ENCODE data around the gene TENM4.
A peak's percentile ranks its signal among the peaks of the same experiment; 100 is the strongest.

The TENM4 gene

DNA sequence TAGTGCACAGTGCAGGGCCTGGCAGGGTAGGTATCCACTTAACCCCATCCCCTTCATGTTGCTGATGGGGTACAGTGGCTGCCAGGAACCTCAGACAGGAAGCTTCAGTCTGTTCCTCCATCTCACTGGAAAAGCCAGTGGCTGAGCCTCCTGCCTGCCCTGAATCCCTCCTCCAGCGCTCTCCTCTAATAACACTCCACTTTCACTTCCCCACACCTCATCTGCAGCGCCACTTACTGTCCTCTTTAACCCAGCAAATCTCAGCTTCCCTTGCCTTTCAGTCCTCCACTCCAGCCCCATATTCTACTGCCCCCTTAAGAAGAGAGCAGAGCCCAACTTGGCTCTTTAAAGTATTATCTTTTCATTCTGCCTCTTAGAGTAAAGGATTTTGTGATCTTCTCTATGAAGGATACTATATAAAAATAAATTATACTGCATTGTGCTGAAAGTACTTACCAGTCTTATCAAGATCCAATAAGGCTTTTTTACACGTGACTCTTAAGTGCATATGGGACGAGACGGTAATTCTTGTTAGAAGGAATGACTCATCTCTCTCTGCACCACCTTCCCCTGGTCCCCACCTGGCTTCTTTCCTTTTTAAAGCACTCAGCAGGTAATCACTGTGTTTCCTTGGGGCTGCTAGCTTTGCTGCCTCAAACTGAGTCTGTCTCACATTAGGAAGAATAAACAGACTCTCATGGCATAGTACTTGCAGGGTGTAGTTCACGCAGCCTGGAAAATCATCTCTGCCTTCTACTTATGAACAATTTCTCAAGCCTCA is 628.1 kb downstream of the TENM4 start:
- no peak for DNase-seq (ENCODE audit: low spot score)

DNA sequence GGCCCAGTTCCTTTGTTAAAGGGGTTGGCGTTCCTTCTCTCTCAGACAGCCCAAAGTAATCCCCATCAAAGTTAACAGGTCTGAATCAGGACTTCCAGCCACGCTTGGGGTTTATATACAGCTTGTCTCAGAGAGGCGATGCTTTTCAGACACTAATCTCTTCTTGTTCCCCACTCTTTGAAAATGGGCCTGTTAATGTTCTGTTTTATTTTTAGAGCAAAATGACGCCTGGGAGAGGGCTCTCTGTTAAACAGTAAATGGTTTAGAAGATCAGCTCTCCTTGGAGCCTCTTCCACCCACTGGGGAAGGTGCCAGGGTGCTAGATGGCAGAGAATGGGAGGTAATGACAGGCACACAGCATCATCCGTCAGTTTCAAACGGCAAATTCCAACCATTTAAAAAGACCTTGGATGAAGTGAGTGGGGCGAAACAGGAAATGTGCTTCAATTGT is 630.2 kb downstream of the TENM4 start:
- DNase-seq (ENCODE audit: low spot score): no peak

DNA sequence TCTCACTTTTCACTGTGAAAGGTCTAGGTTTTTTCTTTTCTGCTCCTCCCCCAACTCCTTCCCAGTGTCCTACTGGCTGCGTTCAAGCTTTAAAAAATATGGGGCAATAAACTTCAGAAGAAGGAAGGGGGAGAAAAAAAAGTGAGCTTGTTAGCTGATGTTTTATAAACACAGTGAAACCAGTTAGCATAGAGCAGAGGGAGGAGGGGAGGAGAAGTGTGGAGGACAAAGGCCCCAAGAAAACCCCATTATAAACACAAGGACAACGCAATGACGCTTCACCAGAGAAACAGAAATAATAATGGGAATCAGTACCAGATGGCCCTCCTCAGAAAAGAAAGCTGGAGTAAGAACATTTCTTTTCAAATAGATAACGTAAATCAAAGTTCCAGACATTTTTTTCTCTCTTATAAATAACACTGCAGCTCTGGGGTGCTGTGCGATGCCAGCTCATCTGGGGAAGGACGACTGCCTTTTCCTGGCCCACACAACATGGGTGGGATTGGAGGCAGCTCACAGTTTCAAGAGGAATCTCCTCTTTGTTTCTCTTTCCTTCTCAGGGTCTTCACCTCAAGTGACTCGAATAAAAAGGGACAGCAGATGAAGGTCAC is 630.8 kb downstream of the TENM4 start:
- DNase-seq (ENCODE audit: low spot score): peak; percentile 59

DNA sequence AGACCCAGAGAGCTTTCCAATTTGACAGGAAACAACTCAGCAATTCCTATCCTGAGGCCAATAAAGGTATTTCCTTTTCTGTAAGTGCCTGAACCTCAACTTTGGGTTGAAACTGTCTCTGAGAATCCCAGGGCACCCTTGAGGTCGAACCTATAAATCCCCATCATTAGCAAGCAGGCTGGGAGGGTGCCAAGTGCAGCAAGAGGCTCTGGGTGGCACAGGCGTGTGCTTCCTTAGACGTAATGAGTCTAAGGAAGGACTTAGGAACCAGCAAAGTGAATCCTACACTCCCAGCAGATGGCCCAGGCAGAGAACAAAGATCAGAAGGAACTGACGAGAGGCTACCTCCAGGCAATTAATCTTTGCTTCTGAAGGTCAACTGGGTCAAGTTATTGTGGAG is 631.9 kb downstream of the TENM4 start:
- no peak for DNase-seq (ENCODE audit: low spot score)

DNA sequence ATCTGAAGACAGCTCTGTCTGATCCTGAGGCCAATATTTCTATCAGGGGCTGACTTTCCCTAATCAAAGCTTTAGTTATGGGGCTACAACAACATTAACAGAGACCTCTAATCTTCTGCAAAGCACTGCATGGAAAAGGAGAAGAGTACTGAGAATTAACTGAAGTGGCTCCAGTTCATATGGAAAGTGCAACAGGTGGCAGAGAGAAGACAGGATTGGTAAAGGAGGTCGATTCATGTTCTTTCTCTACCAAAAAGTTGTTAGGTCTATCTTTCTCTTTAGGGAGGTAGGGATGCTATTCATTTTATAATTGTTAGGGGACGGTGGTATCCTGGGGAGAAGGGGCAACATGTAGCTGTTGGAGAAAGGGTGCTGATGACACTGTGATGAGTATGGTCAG is 633.5 kb downstream of the TENM4 start:
- DNase-seq (ENCODE audit: low spot score): no peak

DNA sequence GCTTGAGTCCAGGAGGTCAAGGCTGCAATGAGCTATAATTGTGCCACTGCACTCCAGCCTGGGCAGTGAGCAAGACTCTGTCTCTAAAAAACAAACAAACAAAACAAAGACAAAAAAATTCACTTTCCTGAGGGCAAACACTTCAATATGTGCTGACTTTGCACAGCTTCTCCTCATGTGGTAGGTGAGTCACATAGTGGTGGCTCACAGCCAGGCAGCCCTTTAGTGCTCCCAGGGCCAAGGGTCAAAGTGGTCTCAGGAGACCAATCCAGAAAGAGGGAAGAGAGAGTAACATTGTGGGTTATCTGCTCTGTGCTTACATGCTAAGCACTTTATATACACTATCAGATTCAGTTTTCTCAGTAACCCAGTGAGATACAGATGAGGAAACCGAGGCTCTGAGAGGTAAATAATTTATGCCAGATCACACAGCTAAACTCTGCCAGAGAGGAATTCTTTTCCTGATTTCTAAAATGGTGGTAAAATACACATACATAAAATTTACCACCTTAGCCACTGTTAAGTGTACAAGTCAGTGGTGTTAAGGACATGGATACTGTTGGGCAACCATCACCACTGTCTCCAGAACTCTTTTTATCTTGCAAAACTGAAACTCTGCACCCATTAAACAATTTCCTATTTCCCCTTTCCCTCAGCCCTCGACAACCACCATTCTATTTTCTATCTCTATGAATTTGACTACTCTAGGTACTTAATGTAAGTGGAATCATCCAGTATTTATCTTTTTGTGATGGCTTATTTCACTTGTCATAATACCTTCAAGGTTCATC is 634.4 kb downstream of the TENM4 start:
- no peak for DNase-seq (ENCODE audit: low spot score)

DNA sequence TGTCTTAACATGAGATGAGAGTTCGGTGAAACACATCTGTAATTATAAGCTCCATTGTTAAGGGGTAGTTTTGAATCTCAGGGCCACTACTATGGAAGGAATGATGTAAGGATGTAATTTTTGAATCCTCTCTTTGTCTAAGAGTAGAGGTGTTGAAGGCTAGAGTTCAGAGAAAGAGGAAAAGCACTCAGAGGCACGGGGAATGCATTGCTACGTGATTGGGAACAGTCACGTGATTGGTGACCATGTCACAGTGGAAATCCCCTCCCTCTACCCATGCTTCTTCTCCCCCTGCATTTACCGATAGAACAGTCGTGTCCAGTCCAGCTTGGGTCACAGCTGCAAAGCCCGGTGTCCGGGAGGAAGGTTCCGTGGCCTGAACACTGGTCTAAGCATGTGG is 635.8 kb downstream of the TENM4 start:
- no peak for DNase-seq (ENCODE audit: low spot score)

DNA sequence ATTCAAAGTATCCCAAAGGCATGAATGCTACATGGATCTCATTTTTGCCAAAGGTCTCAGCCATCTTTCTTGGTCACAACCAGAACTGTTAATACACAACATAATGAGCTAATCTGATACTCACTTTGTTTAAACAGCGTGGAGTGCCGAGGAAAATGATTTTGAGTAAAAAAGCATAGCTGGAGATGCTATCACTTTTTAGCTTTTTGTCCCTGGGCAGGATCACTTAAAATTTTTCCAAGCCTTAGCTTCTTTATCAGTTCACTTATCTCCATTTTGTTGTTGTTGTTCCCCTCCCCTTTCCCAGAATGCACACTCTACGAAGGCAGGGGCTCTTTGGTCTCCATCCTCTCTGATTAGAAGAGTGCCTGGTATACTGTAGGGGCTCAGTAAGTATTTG is 636.8 kb downstream of the TENM4 start:
- no peak for DNase-seq (ENCODE audit: low spot score)

DNA sequence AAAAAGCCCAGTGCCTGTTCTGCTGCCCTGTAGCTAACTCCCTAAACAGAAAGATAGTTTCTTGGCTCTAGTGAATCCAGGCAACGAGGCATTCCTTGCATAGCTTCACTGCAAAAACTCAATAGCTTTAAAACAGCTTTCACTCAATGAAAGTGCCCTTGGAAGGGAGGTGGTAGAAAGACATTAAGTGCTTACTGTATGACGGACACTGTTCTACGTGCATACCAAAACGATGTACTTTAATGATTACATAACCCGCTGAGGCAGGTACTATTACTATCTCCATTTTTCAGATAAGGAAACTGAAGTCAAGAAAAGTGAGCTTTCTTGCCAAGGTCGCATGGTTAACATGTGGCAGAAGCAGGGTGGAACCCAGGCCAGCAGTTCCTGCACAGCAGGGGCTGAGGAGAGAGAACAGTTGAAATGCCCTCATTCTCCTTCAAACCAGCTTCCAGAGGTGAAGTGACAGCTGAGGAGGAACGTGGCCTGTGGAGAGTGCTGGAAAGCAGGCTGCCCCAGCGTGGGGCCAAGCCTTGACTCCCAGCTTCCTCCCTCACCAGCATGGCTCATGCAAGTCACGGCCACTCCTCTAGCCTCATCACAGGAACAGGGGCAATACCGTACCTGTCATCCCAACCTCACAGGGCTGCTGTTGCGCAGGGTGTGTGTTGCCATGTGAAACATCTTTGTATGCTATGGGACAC is 638.6 kb downstream of the TENM4 start:
- DNase-seq (ENCODE audit: low spot score): no peak

DNA sequence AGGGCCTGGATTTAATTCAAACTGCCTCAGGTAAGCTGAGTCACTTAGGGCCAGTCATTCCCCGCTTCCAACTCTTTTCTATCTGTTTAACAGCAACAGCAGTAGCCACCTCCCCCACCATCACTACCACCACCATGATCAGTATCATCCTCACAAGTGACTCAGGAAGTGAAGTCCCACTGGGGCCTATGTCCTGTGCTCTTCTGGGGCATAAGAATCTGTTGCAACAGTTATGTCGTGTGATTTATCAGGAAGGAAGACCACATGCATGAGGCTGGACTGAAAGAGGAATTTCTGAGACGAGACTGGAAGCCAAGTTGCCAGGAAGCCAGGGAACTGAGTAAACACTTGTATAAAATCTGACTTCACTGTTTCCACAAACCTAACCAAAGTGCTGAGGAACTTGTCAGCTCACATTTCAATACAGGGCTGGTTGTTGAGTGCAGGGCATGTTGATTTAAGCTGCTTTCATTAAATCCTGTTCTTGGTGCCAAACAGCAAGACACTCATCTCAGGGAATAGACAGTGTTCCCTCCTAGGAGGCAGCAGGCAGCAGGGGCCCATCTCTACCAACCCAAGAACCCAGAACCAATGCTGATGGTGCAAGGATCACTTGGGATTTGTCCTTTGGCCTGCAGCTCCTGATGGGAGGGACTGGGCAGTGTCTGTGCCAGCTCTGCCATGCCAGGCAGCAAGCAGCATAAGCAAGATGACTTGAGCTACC is 639.5 kb downstream of the TENM4 start:
- peak; percentile 65 for DNase-seq (ENCODE audit: low spot score)

DNA sequence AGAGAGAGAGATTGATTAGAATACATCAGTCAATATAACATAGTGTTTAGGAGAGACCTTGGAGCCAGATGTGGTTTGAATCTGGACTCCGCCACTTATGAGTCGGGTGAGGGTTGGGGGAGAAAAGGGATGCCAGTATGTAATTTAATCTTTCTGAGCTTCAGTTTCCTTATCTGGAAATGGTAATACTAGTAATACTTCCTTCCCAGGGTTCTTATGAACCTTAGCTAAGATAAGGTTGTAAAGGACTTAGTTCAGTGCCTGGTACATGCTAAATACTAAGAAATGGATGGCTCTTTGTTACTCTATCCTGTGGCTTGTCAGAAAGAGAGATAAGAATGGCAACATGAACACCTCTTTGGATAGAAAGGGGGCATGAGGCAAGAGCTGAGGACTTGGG is 640.1 kb downstream of the TENM4 start:
- no peak for DNase-seq (ENCODE audit: low spot score)

DNA sequence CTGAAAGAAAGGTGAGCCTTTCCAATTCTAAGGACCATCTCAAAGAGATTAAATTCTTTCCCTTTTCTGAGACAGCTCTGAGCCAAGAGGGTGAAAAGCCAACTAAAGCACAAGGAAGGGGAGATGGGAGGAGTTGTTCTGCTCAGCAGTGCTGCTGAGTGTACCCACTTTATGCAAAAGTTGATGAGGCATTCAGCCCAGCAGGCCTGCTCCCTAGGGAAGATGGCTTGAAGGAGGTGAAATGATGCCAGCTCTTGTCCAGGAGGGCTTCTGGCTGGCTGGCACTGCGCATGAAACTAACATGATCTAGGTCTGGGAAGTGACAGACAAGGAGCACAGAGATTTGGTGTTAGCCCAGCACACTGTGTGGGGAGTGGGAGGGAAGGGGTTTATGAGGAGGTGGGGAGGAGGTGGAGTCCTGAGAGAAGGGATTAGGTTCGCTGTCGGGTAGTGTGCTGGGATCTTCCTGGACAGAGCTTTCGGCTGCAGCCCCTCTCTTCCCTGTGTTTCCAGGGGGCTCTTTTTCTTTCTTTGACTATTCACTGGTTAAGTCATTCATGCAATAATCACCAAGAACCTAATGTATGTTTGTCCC is 640.6 kb downstream of the TENM4 start:
- no peak for DNase-seq (ENCODE audit: low spot score)

DNA sequence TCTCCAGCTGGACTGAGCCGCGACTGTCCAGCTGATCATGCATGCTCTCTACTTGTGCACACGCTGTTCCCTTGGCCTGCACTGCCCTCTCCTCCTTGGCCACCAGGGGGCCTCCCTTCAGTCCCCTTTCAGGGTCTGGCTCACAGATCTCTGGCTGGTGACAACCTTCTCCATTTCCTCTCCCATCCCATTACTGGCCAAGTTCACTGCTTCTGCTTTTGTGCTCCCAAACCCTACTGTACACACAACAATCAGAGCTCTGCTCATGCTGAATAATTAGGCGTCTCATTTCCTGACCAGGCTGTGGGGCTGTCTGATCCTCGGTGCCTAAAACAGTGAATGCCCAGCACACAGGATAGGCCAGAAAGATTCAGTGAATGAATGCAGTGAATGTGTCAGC is 642.2 kb downstream of the TENM4 start:
- DNase-seq (ENCODE audit: low spot score): peak; percentile 69

DNA sequence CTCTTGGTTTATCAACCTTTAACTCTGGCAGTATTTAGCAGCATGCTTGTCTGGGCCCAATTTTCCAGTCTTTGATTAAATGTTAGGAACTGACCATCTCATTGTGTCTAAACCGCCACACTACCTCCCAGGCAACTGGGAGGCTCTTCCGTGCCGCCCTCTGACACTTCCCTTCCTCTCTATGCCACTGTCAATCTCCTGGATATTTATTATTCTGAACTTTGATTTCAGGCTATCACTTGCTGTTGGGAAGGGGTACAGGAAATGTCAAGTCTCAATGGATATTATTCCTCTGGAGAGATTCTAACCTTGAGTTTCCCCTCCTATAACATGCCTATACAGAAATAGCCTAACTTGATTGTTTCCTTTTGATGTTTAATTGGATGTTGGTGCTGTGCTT is 643.3 kb downstream of the TENM4 start:
- DNase-seq (ENCODE audit: low spot score): no peak

DNA sequence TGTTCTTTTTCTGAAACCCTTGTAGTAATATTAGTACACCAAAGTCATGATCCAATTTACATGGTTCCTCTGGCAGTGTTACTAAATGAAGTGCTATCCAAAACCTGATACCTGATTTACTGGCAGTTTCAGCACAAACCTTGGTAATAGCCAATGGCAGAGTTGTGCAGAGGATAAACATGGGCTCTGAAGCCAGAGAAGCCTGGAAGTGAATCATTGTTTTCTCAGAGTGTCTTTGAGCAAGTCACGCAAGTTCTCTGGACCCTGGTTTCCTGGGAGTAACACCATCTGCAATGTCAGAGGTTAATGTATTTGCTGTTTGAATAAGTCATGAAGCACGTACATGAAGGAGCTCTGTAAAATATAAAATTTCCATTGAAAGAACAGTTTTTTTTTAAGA is 643.9 kb downstream of the TENM4 start:
- DNase-seq (ENCODE audit: low spot score): peak; percentile 75

DNA sequence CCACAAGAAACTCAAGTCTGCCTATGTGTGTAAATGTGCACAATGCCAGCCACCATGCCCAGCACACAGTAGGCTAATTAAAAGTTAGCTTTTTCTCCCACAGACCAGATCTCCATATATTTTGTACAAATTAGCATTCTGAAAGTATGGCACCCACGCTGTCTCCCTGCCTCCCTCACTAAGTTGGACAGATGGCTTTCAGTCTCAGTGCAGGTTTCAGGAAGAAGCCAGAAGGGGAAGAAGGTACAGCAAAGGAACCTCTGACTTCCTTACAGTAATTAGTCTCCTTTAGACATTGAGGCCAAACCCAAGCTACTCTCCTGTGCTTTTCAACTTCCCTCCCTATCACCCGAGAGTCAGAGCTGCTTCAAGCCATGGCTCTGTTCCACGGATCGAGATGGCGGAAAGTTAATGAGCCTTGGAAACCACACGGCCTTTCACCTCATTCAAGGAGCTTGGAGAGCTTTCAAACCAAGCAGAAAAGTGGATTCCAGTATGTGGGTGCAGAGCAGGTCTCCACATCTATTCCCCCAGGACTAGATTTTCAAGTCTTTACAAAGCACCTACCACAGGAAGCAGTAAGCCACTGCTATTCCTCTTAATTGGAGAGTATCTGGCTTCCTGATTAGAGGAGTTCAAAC is 645.1 kb downstream of the TENM4 start:
- DNase-seq (ENCODE audit: low spot score): no peak

DNA sequence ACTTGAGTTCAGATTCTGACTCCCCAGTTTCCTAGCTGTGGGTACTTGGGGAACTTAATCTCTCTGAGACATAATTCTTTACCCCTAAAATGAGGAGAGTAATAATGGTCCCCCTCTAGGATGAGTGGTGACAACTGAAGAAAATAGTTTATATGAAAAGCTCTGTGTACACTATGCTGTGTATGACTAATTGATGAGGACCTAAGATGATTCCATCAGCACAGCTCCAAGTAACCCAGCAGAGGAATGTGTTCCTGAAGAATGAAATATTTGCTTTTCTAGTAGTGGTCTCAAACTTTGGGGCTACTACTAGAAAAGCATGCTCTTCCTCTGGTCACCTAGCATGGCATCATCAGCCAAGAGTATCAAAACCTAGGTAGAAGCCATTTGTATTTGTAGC is 648.9 kb downstream of the TENM4 start:
- DNase-seq (ENCODE audit: low spot score): peak; percentile 56

DNA sequence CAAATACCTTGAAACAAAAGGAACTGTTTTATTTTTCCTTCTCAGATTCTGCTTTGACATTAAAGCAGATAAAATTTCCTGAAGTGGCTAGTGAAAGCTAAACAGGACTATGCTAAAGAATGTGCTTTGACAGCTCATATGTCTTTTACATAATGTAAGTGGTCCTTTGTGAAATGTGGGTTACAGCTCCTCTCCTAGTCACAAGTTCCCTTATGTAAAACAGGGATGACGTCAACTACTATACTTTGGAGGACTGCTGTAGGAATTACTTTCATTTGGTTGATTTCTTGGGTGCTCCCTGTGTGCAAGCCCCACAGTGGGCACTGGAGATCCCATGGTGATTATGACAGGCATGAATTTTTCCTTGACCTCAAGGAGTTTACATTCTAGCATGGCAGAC is 649.6 kb downstream of the TENM4 start:
- no peak for DNase-seq (ENCODE audit: low spot score)

DNA sequence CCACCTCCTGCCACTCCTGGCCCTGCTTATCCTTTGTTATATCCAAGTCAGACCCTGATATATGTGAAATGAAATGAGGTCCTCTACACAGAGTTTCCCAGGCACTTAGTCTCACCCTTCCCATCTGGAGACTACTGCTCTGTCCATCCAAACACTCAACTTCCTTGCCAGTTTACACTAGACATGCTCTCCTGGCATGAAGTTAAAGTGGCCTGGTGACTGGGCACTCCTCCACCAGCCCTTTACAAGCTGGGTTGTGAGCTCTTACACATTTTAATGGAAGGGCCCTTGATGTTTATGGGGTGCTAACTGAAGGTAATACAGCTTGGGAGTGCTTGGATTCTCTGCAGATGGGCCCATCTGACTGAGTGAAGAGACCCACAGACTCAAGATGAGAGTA is 650.0 kb downstream of the TENM4 start:
- DNase-seq (ENCODE audit: low spot score): no peak

DNA sequence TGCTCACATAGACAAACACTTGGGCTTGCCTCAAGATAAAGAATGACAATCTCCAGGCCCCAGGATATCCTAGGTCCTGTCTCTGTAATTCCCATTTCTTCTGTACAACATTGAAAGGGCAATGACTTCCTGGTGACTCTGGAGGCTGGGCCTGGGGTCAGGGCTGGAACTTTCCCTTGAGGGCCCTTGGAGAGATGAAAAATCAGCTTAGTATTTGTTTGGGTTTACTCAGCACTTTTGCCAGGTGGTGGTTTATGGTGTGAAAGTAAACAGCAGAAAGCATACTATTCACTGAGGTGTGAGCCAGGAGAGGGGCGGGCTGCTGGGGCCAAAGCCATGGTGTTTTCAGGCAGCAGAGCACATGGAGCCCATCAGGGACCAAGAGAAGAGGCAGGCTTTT is 651.5 kb downstream of the TENM4 start:
- DNase-seq (ENCODE audit: low spot score): no peak

DNA sequence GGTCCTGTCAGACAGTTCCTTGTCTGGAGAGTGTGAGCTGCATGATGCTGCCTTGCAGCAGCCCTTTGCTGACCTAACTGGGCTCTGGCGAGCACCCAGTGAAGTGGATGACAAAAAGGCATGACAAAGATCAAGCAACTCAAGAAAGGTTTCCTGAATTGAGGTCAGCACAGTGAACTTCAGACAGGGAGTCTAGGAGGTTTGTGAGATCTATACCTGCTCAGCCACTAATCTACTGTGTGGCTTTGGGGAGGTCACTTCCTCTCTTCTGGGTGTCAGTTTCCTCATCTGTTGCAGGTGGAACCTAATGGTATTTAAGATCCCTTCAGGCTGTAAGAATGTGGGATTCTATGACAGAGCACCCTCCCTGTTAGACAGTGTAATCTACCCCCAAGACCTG is 652.3 kb downstream of the TENM4 start:
- DNase-seq (ENCODE audit: low spot score): no peak

Data from AG08396 (cell line).